Measurements from ENCODE around the gene BCL2L1.

The BCL2L1 gene

GRCh38 chr20:31707994-31708735 lies 14.5 kb downstream of the BCL2L1 start:
- no peak overlapping the region for H3K4me3 ChIP-seq (replicated peaks; ENCODE audit: low read depth, low read length)
- TF ChIP-seq CTCF (IDR thresholded peaks at IDR 0.05; ENCODE audit: low read depth, low read length, missing control alignments): no peak
- DNase-seq (ENCODE audit: extremely low read depth, low read depth): no peak

GRCh38 chr20:31707258-31707615 lies 15.4 kb downstream of the BCL2L1 start:
- TF ChIP-seq CTCF (IDR thresholded peaks at IDR 0.05; ENCODE audit: low read depth, low read length, missing control alignments): no peak
- H3K4me3 ChIP-seq (replicated peaks; ENCODE audit: low read depth, low read length): no peak overlapping the region
- no peak for DNase-seq (ENCODE audit: extremely low read depth, low read depth)

- H3K4me3 ChIP-seq (replicated peaks; ENCODE audit: low read depth, low read length): no peak overlapping the region
- DNase-seq (ENCODE audit: extremely low read depth, low read depth): no peak
- TF ChIP-seq CTCF (IDR thresholded peaks at IDR 0.05; ENCODE audit: low read depth, low read length, missing control alignments): no peak
Observed at GRCh38 chr20:31706607-31707257, 15.9 kb downstream of the BCL2L1 start.

GRCh38 chr20:31705598-31706597 lies 16.8 kb downstream of the BCL2L1 start:
- no peak for TF ChIP-seq CTCF (IDR thresholded peaks at IDR 0.05; ENCODE audit: low read depth, low read length, missing control alignments)
- no peak overlapping the region for H3K4me3 ChIP-seq (replicated peaks; ENCODE audit: low read depth, low read length)
- DNase-seq (ENCODE audit: extremely low read depth, low read depth): no peak

- no peak overlapping the region for H3K4me3 ChIP-seq (replicated peaks; ENCODE audit: low read depth, low read length)
- no peak for TF ChIP-seq CTCF (IDR thresholded peaks at IDR 0.05; ENCODE audit: low read depth, low read length, missing control alignments)
- DNase-seq (ENCODE audit: extremely low read depth, low read depth): no peak
Observed at GRCh38 chr20:31705191-31705590, 17.5 kb downstream of the BCL2L1 start.

- H3K4me3 ChIP-seq (replicated peaks; ENCODE audit: low read depth, low read length): no peak overlapping the region
- no peak for DNase-seq (ENCODE audit: extremely low read depth, low read depth)
- TF ChIP-seq CTCF (IDR thresholded peaks at IDR 0.05; ENCODE audit: low read depth, low read length, missing control alignments): no peak
Observed at GRCh38 chr20:31704225-31705119, 18.2 kb downstream of the BCL2L1 start.
